ENCODE data around the gene MAOA.

DNA sequence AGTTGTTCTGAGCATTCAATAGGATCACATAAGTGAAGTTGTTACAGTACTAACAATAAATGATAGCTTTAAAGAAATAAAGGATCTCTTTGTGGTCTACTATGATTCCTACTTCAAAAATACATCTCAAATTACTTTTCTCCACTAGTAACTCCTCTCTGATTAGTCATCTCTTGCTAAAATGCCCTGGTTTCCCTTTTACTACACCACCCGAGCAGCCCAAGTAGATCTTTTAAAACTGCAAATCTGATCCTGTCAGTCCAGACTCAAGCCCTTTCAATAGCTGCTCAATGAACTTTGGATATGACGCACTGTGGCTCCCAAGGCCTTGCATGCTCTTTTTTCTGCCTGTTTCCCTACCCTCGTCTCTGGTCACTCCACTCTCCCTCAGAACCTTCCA is 97.5 kb downstream of the MAOA start:
- TF ChIP-seq, protein P1, sequence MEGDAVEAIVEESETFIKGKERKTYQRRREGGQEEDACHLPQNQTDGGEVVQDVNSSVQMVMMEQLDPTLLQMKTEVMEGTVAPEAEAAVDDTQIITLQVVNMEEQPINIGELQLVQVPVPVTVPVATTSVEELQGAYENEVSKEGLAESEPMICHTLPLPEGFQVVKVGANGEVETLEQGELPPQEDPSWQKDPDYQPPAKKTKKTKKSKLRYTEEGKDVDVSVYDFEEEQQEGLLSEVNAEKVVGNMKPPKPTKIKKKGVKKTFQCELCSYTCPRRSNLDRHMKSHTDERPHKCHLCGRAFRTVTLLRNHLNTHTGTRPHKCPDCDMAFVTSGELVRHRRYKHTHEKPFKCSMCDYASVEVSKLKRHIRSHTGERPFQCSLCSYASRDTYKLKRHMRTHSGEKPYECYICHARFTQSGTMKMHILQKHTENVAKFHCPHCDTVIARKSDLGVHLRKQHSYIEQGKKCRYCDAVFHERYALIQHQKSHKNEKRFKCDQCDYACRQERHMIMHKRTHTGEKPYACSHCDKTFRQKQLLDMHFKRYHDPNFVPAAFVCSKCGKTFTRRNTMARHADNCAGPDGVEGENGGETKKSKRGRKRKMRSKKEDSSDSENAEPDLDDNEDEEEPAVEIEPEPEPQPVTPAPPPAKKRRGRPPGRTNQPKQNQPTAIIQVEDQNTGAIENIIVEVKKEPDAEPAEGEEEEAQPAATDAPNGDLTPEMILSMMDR (IDR thresholded peaks at IDR 0.05; ENCODE audit: low read length) = no peak
- TF ChIP-seq EZH2phosphoT487 (IDR thresholded peaks at IDR 0.05; ENCODE audit: low read length) = no peak

Measured in MM.1S (cell line).